GM10266 (cell line): ENCODE results near the gene MYBPC1.
"Not testable (repeated sequence)": the region's sequence is repeated elsewhere in the genome, so short reads cannot be mapped to it uniquely, and the experiment has no call there.

Source experiments
- DNase-seq: peaks from one replicate; pipeline ENCODE4 v3.0.0; 2012; ENCODE audit errors: extremely low spot score
- CTCF ChIP-seq: IDR thresholded peaks from 2 replicates; pipeline ENCODE4 v1.5.1; 2012; ENCODE audit warnings: mild to moderate bottlenecking, low read depth; ENCODE audit not compliant: control insufficient read depth, insufficient read depth; ENCODE audit errors: missing control alignments

MYBPC1 gene

GRCh38 chr12:101653030-101653429 lies 58.3 kb downstream of the MYBPC1 start:
- TF ChIP-seq CTCF = no peak
- DNase-seq = no peak

- TF ChIP-seq CTCF = no peak
- no peak for DNase-seq
Observed at GRCh38 chr12:101653503-101653902, 58.7 kb downstream of the MYBPC1 start.

GRCh38 chr12:101654442-101654841 lies 59.7 kb downstream of the MYBPC1 start:
- TF ChIP-seq CTCF = no peak
- DNase-seq = no peak

- DNase-seq = no peak
- no peak for TF ChIP-seq CTCF
Observed at GRCh38 chr12:101655393-101655792, 60.6 kb downstream of the MYBPC1 start.

GRCh38 chr12:101660662-101661061 lies 65.9 kb downstream of the MYBPC1 start:
- DNase-seq = not testable (repeated sequence)

GRCh38 chr12:101663298-101663697 lies 68.5 kb downstream of the MYBPC1 start:
- no peak for DNase-seq
- TF ChIP-seq CTCF = no peak

- no peak for DNase-seq
- no peak for TF ChIP-seq CTCF
Observed at GRCh38 chr12:101664992-101665391, 70.2 kb downstream of the MYBPC1 start.

- DNase-seq = no peak
- TF ChIP-seq CTCF = no peak
Observed at GRCh38 chr12:101666052-101666728, 71.4 kb downstream of the MYBPC1 start.
